Measurements from ENCODE around the gene UBE2K.

The UBE2K gene

GRCh38 chr4:39712819-39713607 is 15.1 kb downstream of the UBE2K start:
- no peak for ATAC-seq
- no peak for TF ChIP-seq ARNTL (CRISPR knock-in tag; IDR thresholded peaks at IDR 0.05; ENCODE audit: borderline replicate concordance, low read depth)
- TF ChIP-seq ZC3H10 (CRISPR knock-in tag; IDR thresholded peaks at IDR 0.05) = no peak
- no peak for TF ChIP-seq ZNF70 (CRISPR knock-in tag; IDR thresholded peaks at IDR 0.05)

GRCh38 chr4:39713691-39714090 is 15.8 kb downstream of the UBE2K start:
- no peak for ATAC-seq
- no peak for TF ChIP-seq ZFP30 (CRISPR knock-in tag; IDR thresholded peaks at IDR 0.05)
- no peak for TF ChIP-seq OSR1 (CRISPR knock-in tag; IDR thresholded peaks at IDR 0.05)
- TF ChIP-seq, protein P1, sequence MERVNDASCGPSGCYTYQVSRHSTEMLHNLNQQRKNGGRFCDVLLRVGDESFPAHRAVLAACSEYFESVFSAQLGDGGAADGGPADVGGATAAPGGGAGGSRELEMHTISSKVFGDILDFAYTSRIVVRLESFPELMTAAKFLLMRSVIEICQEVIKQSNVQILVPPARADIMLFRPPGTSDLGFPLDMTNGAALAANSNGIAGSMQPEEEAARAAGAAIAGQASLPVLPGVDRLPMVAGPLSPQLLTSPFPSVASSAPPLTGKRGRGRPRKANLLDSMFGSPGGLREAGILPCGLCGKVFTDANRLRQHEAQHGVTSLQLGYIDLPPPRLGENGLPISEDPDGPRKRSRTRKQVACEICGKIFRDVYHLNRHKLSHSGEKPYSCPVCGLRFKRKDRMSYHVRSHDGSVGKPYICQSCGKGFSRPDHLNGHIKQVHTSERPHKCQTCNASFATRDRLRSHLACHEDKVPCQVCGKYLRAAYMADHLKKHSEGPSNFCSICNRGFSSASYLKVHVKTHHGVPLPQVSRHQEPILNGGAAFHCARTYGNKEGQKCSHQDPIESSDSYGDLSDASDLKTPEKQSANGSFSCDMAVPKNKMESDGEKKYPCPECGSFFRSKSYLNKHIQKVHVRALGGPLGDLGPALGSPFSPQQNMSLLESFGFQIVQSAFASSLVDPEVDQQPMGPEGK (CRISPR knock-in tag; IDR thresholded peaks at IDR 0.05; ENCODE audit: borderline replicate concordance) = no peak
- TF ChIP-seq RARB (CRISPR knock-in tag; IDR thresholded peaks at IDR 0.05) = no peak
- TF ChIP-seq GLIS3 (CRISPR knock-in tag; IDR thresholded peaks at IDR 0.05) = no peak
- TF ChIP-seq PPARA (CRISPR knock-in tag; IDR thresholded peaks at IDR 0.05; ENCODE audit: borderline replicate concordance) = no peak
- no peak for TF ChIP-seq CSDC2 (CRISPR knock-in tag; IDR thresholded peaks at IDR 0.05)
- TF ChIP-seq CSRNP3 (CRISPR knock-in tag; IDR thresholded peaks at IDR 0.05) = no peak

- TF ChIP-seq TSHZ2 (CRISPR knock-in tag; IDR thresholded peaks at IDR 0.05) = no peak
- no peak for TF ChIP-seq CSDC2 (CRISPR knock-in tag; IDR thresholded peaks at IDR 0.05)
- no peak for ATAC-seq
Observed at GRCh38 chr4:39714166-39714565, 16.2 kb downstream of the UBE2K start.

- no peak for ATAC-seq
- TF ChIP-seq TCF4 (CRISPR knock-in tag; IDR thresholded peaks at IDR 0.05; ENCODE audit: borderline replicate concordance) (no peak), ZC3H10 (CRISPR knock-in tag; IDR thresholded peaks at IDR 0.05) (no peak), CREB5 (CRISPR knock-in tag; IDR thresholded peaks at IDR 0.05; ENCODE audit: low read depth) (no peak), ESRRG (CRISPR knock-in tag; IDR thresholded peaks at IDR 0.05) (no peak), CSDC2 (CRISPR knock-in tag; IDR thresholded peaks at IDR 0.05) (no peak), ZNF8 (CRISPR knock-in tag; IDR thresholded peaks at IDR 0.05) (no peak), ZFP3 (CRISPR knock-in tag; IDR thresholded peaks at IDR 0.05) (no peak), ISL1 (CRISPR knock-in tag; IDR thresholded peaks at IDR 0.05) (no peak), ZNF565 (CRISPR knock-in tag; conservative IDR thresholded peaks at IDR 0.05; ENCODE audit: low read depth) (no peak), BACH2 (CRISPR knock-in tag; IDR thresholded peaks at IDR 0.05; ENCODE audit: borderline replicate concordance) (no peak), ZNF70 (CRISPR knock-in tag; IDR thresholded peaks at IDR 0.05) (no peak), TSHZ2 (CRISPR knock-in tag; IDR thresholded peaks at IDR 0.05) (no peak), CSRNP3 (CRISPR knock-in tag; IDR thresholded peaks at IDR 0.05) (no peak)
- TF ChIP-seq, protein P2, sequence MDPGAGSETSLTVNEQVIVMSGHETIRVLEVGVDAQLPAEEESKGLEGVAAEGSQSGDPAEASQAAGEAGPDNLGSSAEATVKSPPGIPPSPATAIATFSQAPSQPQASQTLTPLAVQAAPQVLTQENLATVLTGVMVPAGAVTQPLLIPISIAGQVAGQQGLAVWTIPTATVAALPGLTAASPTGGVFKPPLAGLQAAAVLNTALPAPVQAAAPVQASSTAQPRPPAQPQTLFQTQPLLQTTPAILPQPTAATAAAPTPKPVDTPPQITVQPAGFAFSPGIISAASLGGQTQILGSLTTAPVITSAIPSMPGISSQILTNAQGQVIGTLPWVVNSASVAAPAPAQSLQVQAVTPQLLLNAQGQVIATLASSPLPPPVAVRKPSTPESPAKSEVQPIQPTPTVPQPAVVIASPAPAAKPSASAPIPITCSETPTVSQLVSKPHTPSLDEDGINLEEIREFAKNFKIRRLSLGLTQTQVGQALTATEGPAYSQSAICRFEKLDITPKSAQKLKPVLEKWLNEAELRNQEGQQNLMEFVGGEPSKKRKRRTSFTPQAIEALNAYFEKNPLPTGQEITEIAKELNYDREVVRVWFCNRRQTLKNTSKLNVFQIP (CRISPR knock-in tag; IDR thresholded peaks at IDR 0.05; ENCODE audit: borderline replicate concordance, low read depth) = no peak
Observed at GRCh38 chr4:39715788-39716187, 17.9 kb downstream of the UBE2K start.
